Choroid plexus epithelial cell (primary cell): ENCODE measurements around the gene RAD51D.
"Not testable (repeated sequence)": the region's sequence is repeated elsewhere in the genome, so short reads cannot be mapped to it uniquely, and the experiment has no call there.

ENCODE experiments used
- DNase-seq: peaks from one replicate; pipeline ENCODE4 v3.0.0-alpha.2; 2010; ENCODE audit warnings: low read depth
- H3K4me3 ChIP-seq: 2 replicates; pipeline ENCODE4 v1.5.1; 2011; ENCODE audit warnings: low read depth, mild to moderate bottlenecking, control low read depth, low read length, moderate library complexity
- CTCF ChIP-seq: conservative IDR thresholded peaks from 2 replicates; pipeline ENCODE4 v1.5.1; 2011; ENCODE audit warnings: low read depth, mild to moderate bottlenecking, control low read depth, inconsistent platforms, low read length, moderate library complexity

RAD51D gene

GRCh38 chr17:35048685-35049379, 70.8 kb downstream of the RAD51D start:
- no peak overlapping the region for H3K4me3 ChIP-seq
- no peak for TF ChIP-seq CTCF
- no peak for DNase-seq

- H3K4me3 ChIP-seq: peak overlapping the region; percentile 14
- TF ChIP-seq CTCF: no peak
- peak; percentile 84 for DNase-seq
These were observed 72.8 kb downstream of the RAD51D start for GRCh38 chr17:35046740-35047283.

- no peak for DNase-seq
- no peak overlapping the region for H3K4me3 ChIP-seq
- TF ChIP-seq CTCF: no peak
These were observed 73.4 kb downstream of the RAD51D start for GRCh38 chr17:35046245-35046644.

- not testable (repeated sequence) for H3K4me3 ChIP-seq, DNase-seq
These were observed 74.1 kb downstream of the RAD51D start for GRCh38 chr17:35045458-35045979.

- no peak for TF ChIP-seq CTCF
- no peak overlapping the region for H3K4me3 ChIP-seq
- no peak for DNase-seq
These were observed 75.5 kb downstream of the RAD51D start for GRCh38 chr17:35044181-35044580.
